ENCODE data around the gene ZFP82.

- TF ChIP-seq CTCF (IDR thresholded peaks at IDR 0.05; ENCODE audit: low read length) (no peak), EZH2phosphoT487 (IDR thresholded peaks at IDR 0.05; ENCODE audit: low read length) (no peak), EZH2 (optimal IDR thresholded peaks at IDR 0.05; ENCODE audit: low read depth, low read length) (no peak)
Measured at GRCh38 chr19:36423925-36424324, 5.5 kb upstream of the ZFP82 start.

Measured in MM.1S (cell line).